Caki2 (cell line): ENCODE measurements around the gene LRCOL1. TPM values are rescaled to one million over a fixed set of nuclear protein-coding genes. Genes with fewer than 3 reads are reported as not detected.

Experiments used
- DNase-seq: peaks from one replicate; pipeline ENCODE4 v3.0.0-alpha.2; 2015; ENCODE audit warnings: low read depth
- in situ Hi-C: cut with HindIII; loops from 2 replicates; pipeline ENCODE4 v1.10.0; 2016; ENCODE audit warnings: low sequenced_read_pairs, low pct_unique_long_range_greater_than_20kb, mixed read lengths
- total RNA-seq: library from RNA; depleted of rRNA; stranded (reverse); fragments of >200 nt; shearing (Covaris generic); gene quantifications from 2 replicates; pipeline ENCODE4 v1.2.3, GENCODE V29; 2014; ENCODE audit warnings: low replicate concordance

The LRCOL1 gene
- total RNA-seq, 1 experiment from 2014 or later, result not detected

DNA sequence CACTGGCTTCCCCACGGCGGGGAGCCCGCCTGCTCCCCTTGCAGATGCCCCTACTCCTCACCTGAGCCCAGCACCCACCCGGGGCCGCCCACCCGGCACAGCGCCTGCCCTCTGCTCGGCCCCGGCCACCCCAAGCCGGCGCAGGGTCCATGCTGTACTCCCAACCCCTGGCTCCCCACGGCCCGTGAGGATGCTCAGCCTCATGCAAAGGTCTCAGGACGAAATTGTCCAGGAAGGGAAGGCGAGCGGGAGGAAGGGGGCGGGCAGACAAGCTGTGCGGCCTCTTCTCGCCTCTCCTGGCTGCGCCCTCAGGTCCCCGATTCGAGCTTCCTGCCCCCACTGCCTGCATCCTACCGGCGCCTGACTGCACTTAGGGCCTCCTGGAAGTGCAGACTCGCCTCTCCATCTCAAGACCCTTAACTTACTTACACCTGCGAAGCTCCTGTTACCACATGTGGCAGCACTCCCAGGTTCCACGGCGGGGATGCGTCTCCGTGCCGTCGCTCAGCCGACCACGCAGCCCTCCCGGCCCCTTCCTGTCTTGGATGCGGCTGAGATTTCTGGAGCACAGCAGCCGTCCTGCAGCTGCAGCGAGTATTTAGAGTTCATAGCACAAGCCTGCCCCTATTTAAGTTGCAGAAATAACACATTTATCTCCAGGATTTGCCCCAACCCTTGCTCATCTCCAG lies 18.0 kb downstream of the LRCOL1 start:
- in situ Hi-C loops, result no loop called here
- DNase-seq, result no peak

GRCh38 chr12:132591107-132591935 lies 19.1 kb downstream of the LRCOL1 start:
- in situ Hi-C loops, result no loop called here
- DNase-seq, result no peak

- DNase-seq, result no peak
- in situ Hi-C loops, result no loop called here
Observed at GRCh38 chr12:132588821-132589669, 21.3 kb downstream of the LRCOL1 start.

DNA sequence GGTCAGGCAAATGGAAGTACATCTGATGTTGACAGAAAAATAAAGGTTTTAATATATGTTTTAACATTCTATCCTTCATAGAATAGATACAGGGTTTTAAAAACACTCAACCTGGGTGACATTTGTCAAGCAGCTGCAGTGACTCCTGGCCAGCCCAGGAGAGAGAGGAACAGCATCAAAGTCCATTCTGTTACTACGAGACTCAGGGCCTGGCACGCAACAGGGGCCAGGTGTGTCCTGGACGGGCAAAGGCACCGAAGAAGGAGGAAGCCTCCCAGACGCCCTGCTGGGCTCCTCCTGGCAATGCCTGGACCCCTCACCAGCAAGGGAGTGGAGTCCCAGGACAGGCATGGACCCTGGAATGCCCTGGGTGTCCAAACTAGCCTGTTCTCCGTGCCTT lies 22.1 kb downstream of the LRCOL1 start:
- in situ Hi-C loops, result no loop called here
- DNase-seq, result no peak

GRCh38 chr12:132587781-132588180 lies 22.6 kb downstream of the LRCOL1 start:
- no peak for DNase-seq

GRCh38 chr12:132586929-132587328 lies 23.5 kb downstream of the LRCOL1 start:
- no peak for DNase-seq
- in situ Hi-C loops, result no loop called here

More at GRCh38 chr12:132587781-132588180, 22.6 kb downstream of the LRCOL1 start:
- in situ Hi-C loops, result no loop called here

- in situ Hi-C loops, result no loop called here
- DNase-seq, result no peak
Observed at GRCh38 chr12:132585177-132585576, 25.2 kb downstream of the LRCOL1 start.

GRCh38 chr12:132584429-132584828 lies 26.0 kb downstream of the LRCOL1 start:
- no peak for DNase-seq
- in situ Hi-C loops, result no loop called here

- DNase-seq, result no peak
- in situ Hi-C loops, result no loop called here
Observed at GRCh38 chr12:132583736-132584135, 26.6 kb downstream of the LRCOL1 start.

- DNase-seq, result no peak
- in situ Hi-C loops, result no loop called here
Observed at GRCh38 chr12:132583411-132583710, 27.0 kb downstream of the LRCOL1 start.

DNA sequence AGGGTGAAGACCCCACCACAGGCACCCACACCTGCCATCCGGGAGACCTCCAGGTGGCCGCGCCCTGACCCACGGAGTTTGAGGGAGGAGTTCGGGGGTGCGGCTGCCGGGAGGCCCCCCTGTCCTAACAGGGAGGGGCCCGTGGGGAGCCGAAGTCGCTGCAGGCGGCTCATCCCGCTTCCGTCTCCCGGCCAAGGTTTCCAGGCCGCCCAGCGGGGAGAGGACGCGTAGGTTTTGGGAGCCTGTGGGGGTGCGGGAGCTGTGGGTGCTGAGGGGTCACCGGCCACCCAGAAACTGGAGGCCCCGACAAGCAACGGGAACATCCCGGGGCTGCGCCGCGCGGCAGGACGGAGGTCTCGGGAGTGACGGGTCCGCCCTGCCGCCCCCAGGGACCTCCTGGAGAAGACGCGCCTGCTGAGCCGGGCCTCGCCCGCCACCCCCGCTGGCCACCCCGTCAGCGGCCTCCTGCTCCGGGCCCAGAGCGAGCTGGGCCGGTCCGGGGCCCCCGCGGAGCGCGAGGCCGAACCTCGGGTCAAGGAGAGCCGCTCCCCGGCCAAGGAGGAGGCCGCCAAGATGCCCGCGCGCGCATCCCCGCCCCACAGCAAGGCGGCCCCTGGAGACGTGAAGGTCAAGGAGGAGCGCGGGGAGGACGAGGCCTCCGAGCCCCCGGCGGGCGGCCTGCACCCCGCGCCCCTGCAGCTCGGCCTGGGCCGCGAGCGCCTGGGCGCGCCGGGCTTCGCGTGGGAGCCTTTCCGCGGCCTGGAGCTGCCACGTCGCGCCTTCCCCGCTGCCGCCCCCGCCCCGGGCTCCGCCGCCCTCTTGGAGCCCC lies 27.6 kb downstream of the LRCOL1 start:
- no peak for DNase-seq
- in situ Hi-C loops, result no loop called here

GRCh38 chr12:132582058-132582420 lies 28.3 kb downstream of the LRCOL1 start:
- in situ Hi-C loops, result no loop called here
- DNase-seq, result no peak

DNA sequence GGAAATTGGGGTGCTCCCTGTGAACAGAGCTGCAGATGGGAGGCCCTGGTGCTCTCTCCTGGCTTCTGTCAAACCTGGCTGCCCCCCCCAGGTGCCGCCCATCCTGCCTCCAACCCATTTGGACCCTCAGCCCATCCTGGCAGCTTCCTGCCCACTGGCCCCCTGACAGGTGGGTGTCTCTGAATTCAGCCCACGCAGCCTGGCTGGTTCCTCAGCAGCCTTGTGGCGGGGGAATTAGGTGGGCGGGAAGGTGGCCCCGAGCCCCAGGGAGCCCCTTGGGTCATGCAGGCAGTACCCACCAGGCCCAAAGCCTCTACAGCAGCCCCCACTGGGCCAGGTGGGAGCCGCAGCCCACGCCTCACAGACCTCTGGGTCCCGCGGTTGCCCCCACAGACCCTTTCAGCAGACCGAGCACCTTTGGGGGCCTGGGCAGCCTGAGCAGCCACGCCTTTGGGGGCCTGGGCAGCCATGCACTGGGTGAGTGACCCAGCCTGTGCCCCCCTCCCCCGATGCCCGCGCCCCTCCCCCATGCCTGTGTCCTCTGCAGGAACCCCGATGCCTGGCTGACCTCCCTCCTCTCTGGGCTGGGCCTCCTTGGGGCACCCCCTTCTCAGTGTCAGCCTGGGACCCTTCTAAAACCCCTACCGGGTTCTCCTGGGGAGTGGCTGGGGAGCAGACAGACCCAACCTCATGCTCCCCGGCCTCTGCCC lies 28.9 kb downstream of the LRCOL1 start:
- no peak for DNase-seq
- in situ Hi-C loops, result no loop called here

DNA sequence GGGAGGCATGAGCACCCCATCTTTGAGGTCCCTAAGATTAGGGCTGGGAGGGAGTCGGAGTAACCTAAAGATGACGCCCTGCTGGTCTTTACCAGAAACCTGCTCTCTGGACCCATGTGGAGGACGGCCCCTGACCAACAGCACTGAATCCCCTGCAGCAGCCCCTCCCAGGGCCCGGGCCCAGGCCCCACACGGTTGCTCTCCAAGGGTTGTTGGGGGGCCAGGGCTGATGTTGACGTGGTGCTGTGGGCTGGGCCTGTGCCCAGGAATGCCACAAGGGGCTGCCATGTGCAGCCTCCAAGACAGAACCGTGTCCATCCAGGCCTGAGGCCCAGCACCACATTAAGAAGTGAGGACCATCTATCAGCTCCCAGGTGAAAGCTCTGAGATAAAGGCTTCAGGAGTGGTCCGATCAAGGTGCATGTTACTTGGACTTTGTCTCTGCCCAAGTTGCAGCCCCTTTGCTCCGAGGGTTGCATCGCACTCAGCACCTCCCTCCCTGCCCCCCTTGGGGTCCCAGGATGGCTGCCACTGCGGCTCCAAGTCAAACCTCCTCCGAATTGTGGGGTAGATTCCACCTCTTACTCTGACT lies 29.6 kb downstream of the LRCOL1 start:
- in situ Hi-C loops, result no loop called here
- DNase-seq, result no peak

DNA sequence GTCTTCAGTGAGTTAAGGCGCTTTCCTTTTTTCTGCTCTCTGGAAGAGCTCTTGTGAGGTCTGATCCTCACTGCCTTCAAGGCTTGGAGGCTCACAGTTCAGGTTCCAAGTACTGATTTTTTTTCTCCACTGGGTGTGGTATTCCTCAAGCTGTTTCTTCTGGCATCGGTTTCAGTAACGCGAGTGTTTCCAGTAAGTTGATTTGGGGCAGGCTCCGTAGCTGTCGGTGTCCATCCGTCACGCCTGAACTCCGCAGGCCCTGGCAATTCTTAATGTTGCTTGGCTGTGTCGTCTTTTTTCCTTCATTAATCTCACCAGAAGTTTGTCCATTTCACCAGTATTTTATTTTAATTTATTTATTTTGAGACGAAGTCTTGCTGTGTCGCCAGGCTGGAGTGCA lies 30.6 kb downstream of the LRCOL1 start:
- DNase-seq, result no peak

DNA sequence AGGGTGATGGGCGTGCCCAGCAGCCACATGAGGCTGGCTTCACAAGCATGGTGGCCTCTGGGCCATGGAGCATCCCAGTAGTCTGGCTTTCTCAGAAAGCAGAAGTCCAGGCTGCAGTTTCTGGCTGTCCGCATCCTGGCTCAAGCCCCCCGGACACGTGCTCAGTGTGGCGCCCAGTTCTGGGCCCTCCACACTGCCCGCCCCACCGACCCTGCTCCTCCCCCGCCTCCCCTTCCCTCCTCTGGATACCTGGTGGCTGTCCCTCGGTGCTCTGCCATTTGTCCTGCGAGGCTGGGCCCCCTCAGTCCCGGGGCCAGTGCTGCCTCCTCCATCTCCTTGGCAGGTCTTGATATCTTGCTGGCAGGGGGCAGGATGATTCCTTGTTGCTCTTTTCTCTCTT lies 31.6 kb downstream of the LRCOL1 start:
- in situ Hi-C loops, result no loop called here
- no peak for DNase-seq

More for the DNA sequence above, 30.6 kb downstream of the LRCOL1 start:
- in situ Hi-C loops, result no loop called here

- in situ Hi-C loops, result no loop called here
- DNase-seq, result no peak
Observed at GRCh38 chr12:132578118-132578517, 32.3 kb downstream of the LRCOL1 start.
